ENCODE data around the gene TIGD6.

TIGD6 gene

GRCh38 chr5:149959406-149960236 is 40.8 kb downstream of the TIGD6 start:
- in situ Hi-C loops (cut with HindIII; ENCODE audit: low sequenced_read_pairs), result no loop called here
- H3K4me3 ChIP-seq (ENCODE audit: low read depth, low read length), result peak overlapping the region; percentile 78
- peak; percentile 66 for DNase-seq (ENCODE audit: low read depth, low spot score)
- peak; percentile 69 for TF ChIP-seq CTCF (IDR thresholded peaks at IDR 0.05; ENCODE audit: low read depth, low read length)

GRCh38 chr5:149957855-149958254 is 42.6 kb downstream of the TIGD6 start:
- DNase-seq (ENCODE audit: low read depth, low spot score), result no peak
- TF ChIP-seq CTCF (IDR thresholded peaks at IDR 0.05; ENCODE audit: low read depth, low read length), result no peak
- no peak overlapping the region for H3K4me3 ChIP-seq (ENCODE audit: low read depth, low read length)
- in situ Hi-C loops (cut with HindIII; ENCODE audit: low sequenced_read_pairs), result no loop called here

- no peak overlapping the region for H3K4me3 ChIP-seq (ENCODE audit: low read depth, low read length)
- in situ Hi-C loops (cut with HindIII; ENCODE audit: low sequenced_read_pairs), result no loop called here
- no peak for DNase-seq (ENCODE audit: low read depth, low spot score)
- TF ChIP-seq CTCF (IDR thresholded peaks at IDR 0.05; ENCODE audit: low read depth, low read length), result no peak
These were observed 43.8 kb downstream of the TIGD6 start for GRCh38 chr5:149956685-149957084.

DNA sequence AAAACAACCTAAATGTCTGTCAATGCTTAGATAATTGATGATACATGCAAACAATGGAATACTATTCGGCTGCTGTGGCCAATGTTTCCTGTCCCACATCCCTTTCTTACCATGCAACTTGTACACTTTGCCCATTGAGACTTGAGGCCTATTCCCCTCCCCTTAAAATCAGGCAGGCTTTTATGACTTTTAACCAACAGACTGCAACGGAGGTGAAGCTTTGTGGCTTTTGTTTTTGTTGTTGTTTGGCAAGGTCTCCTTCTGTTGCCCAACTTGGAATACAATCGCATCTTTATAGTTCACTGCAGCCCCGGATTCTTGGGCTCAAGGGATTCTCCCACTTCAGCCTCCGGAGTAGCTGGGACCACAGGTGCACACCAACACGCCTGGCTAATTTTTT is 45.7 kb downstream of the TIGD6 start:
- in situ Hi-C loops (cut with HindIII; ENCODE audit: low sequenced_read_pairs), result no loop called here
- no peak overlapping the region for H3K4me3 ChIP-seq (ENCODE audit: low read depth, low read length)
- no peak for DNase-seq (ENCODE audit: low read depth, low spot score)
- TF ChIP-seq CTCF (IDR thresholded peaks at IDR 0.05; ENCODE audit: low read depth, low read length), result no peak

- in situ Hi-C loops (cut with HindIII; ENCODE audit: low sequenced_read_pairs), result no loop called here
- H3K4me3 ChIP-seq (ENCODE audit: low read depth, low read length), result no peak overlapping the region
- TF ChIP-seq CTCF (IDR thresholded peaks at IDR 0.05; ENCODE audit: low read depth, low read length), result no peak
- no peak for DNase-seq (ENCODE audit: low read depth, low spot score)
These were observed 46.9 kb downstream of the TIGD6 start for GRCh38 chr5:149953436-149954121.

DNA sequence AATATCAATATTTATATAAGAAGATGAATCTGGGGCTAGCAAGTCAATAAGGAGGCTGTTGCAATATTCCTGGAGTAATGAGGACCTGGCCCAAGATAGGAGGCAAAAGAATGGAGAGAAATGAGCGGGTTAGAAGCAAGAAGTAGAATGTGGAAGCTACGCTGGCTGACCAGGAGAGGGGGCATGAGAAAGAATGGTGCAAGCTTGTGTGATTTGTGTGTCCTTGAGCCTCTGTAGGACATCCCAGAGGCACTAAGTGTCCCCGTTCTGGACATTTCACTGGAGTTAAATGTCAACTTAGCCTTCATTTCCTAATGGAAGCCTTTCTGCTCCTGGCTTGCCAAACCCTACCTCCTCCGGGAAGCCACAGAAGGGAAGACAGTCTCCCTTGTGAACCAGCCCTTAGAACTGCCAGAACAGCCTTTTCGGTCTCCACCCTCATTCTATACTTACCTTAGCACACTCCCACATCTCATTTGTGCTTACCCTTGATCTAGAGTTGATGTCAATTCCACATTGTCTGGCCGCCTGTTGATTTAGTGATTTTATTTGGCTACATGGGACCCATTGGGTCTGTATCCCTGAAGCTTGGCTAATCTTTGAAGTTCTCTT is 49.2 kb downstream of the TIGD6 start:
- DNase-seq (ENCODE audit: low read depth, low spot score), result no peak
- TF ChIP-seq CTCF (IDR thresholded peaks at IDR 0.05; ENCODE audit: low read depth, low read length), result no peak
- no peak overlapping the region for H3K4me3 ChIP-seq (ENCODE audit: low read depth, low read length)
- in situ Hi-C loops (cut with HindIII; ENCODE audit: low sequenced_read_pairs), result no loop called here

Data from astrocyte of the spinal cord (primary cell).